Loucy (cell line): ENCODE data around the gene GDPD3.
"Not testable (repeated sequence)": the region's sequence is repeated elsewhere in the genome, so short reads cannot be mapped to it uniquely, and the experiment has no call there.

ENCODE experiments used
- H2AFZ ChIP-seq: fragments of 200-600 bp; sonication (generic); 2 replicates; pipeline ENCODE4 v1.6.0; 2016; ENCODE audit warnings: antibody characterized with exemption, mild to moderate bottlenecking, low read length, moderate library complexity
- H3F3A ChIP-seq: fragments of 200-600 bp; 2 replicates; pipeline ENCODE4 v1.6.0; 2016; ENCODE audit warnings: antibody characterized with exemption, low read depth, mild to moderate bottlenecking
- H3K27me3 ChIP-seq: fragments of 200-600 bp; sonication (generic); 2 replicates; pipeline ENCODE4 v1.6.1; 2014; ENCODE audit warnings: low read length, mild to moderate bottlenecking; ENCODE audit not compliant: insufficient read depth, poor library complexity, severe bottlenecking
- H3K36me3 ChIP-seq: fragments of 200-600 bp; sonication (generic); 2 replicates; pipeline ENCODE4 v1.6.1; 2016; ENCODE audit warnings: low read length; ENCODE audit not compliant: insufficient read depth
- H3K4me1 ChIP-seq: fragments of 200-600 bp; sonication (generic); 2 replicates; pipeline ENCODE4 v1.5.1; 2014; ENCODE audit warnings: low read length, mild to moderate bottlenecking; ENCODE audit not compliant: insufficient read depth, poor library complexity, severe bottlenecking
- H3K4me2 ChIP-seq: fragments of 200-600 bp; sonication (generic); 2 replicates; pipeline ENCODE4 v1.6.0; 2014; ENCODE audit warnings: antibody characterized with exemption, low read length, low read depth, mild to moderate bottlenecking; ENCODE audit not compliant: poor library complexity, severe bottlenecking
- H3K4me3 ChIP-seq: fragments of 200-600 bp; sonication (generic); 2 replicates; pipeline ENCODE4 v1.5.1; 2014; ENCODE audit warnings: low read length, mild to moderate bottlenecking, mixed read lengths; ENCODE audit not compliant: poor library complexity, severe bottlenecking
- H3K79me2 ChIP-seq: fragments of 200-600 bp; sonication (generic); 2 replicates; pipeline ENCODE4 v1.6.1; 2014; ENCODE audit warnings: low read length; ENCODE audit not compliant: insufficient read depth
- H3K9ac ChIP-seq: fragments of 200-600 bp; sonication (generic); 2 replicates; pipeline ENCODE4 v1.6.0; 2014; ENCODE audit warnings: mild to moderate bottlenecking, low read depth, low read length, moderate library complexity; ENCODE audit not compliant: poor library complexity, severe bottlenecking
- H3K9me2 ChIP-seq: fragments of 200-600 bp; sonication (generic); replicated peaks from 2 replicates; pipeline ENCODE4 v1.6.1; 2016; ENCODE audit warnings: low read depth, low read length, mixed read lengths
- H3K9me3 ChIP-seq: fragments of 200-600 bp; sonication (generic); 2 replicates; pipeline ENCODE4 v1.6.1; 2014; ENCODE audit warnings: mild to moderate bottlenecking, antibody characterized with exemption, low read length, low read depth; ENCODE audit not compliant: insufficient read depth
- H4K20me1 ChIP-seq: fragments of 200-600 bp; sonication (generic); 2 replicates; pipeline ENCODE4 v1.6.0; 2014; ENCODE audit warnings: antibody characterized with exemption, low read length, mild to moderate bottlenecking; ENCODE audit not compliant: insufficient read depth, poor library complexity, severe bottlenecking
- CTCF ChIP-seq: fragments of 200-600 bp; sonication (generic); conservative IDR thresholded peaks from 2 replicates; pipeline ENCODE4 v1.5.1; 2014; ENCODE audit warnings: mild to moderate bottlenecking, antibody characterized with exemption, low read length
- EZH2phosphoT487 ChIP-seq: fragments of 200-600 bp; IDR thresholded peaks from 2 replicates; pipeline ENCODE4 v1.6.1; 2018; ENCODE audit warnings: antibody characterized with exemption, mild to moderate bottlenecking, moderate library complexity, borderline replicate concordance

GDPD3 gene

GRCh38 chr16:30117768-30118167, 4.4 kb upstream of the GDPD3 start:
- no peak overlapping the region for H3K9ac ChIP-seq
- no peaks in the 10 kb centered on the region for H4K20me1 ChIP-seq
- no peak for TF ChIP-seq EZH2phosphoT487
- TF ChIP-seq CTCF, result no peak
- no peaks in the 10 kb centered on the region for H3F3A ChIP-seq
- peaks cover 19% of the 10 kb centered on the region for H3K4me1 ChIP-seq
- H3K9me3 ChIP-seq, result no peaks in the 10 kb centered on the region
- no peak overlapping the region for H2AFZ ChIP-seq
- H3K4me2 ChIP-seq, result no peak overlapping the region
- no peaks in the 10 kb centered on the region for H3K9me2 ChIP-seq
- H3K4me3 ChIP-seq, result no peak overlapping the region
- H3K27me3 ChIP-seq, result no peaks in the 10 kb centered on the region
- peaks cover 12% of the 10 kb centered on the region for H3K79me2 ChIP-seq
- no peaks in the 10 kb centered on the region for H3K36me3 ChIP-seq

- TF ChIP-seq EZH2phosphoT487, result no peak
- TF ChIP-seq CTCF, result no peak
- Histone ChIP-seq H2AFZ (no peak overlapping the region), H3K9ac (no peak overlapping the region), H3K4me3 (no peak overlapping the region), H3K79me2 (no peaks in the 10 kb centered on the region), H3K9me2 (no peaks in the 10 kb centered on the region), H3K4me2 (no peak overlapping the region), H3K9me3 (no peaks in the 10 kb centered on the region), H3K4me1 (peaks cover 8% of the 10 kb centered on the region), H3K36me3 (no peaks in the 10 kb centered on the region), H4K20me1 (no peaks in the 10 kb centered on the region), H3F3A (no peaks in the 10 kb centered on the region), H3K27me3 (no peaks in the 10 kb centered on the region)
Observed at GRCh38 chr16:30116291-30117207, 3.2 kb upstream of the GDPD3 start.

GRCh38 chr16:30115238-30115637, 1.9 kb upstream of the GDPD3 start:
- Histone ChIP-seq H3K36me3 (no peaks in the 10 kb centered on the region), H2AFZ (no peak overlapping the region), H3K4me3 (no peak overlapping the region), H3K4me1 (no peaks in the 10 kb centered on the region), H3K9ac (no peak overlapping the region), H3K4me2 (no peak overlapping the region), H3K27me3 (no peaks in the 10 kb centered on the region), H3F3A (no peaks in the 10 kb centered on the region), H3K9me2 (no peaks in the 10 kb centered on the region), H3K79me2 (no peaks in the 10 kb centered on the region), H3K9me3 (no peaks in the 10 kb centered on the region), H4K20me1 (no peaks in the 10 kb centered on the region)
- TF ChIP-seq EZH2phosphoT487 (no peak), CTCF (no peak)

GRCh38 chr16:30114833-30115232, 1.5 kb upstream of the GDPD3 start:
- H3K4me1 ChIP-seq, H3K4me2 ChIP-seq, H3K36me3 ChIP-seq: not testable (repeated sequence)

More at GRCh38 chr16:30114833-30115232, 1.5 kb upstream of the GDPD3 start:
- H3K79me2 ChIP-seq, H3K9ac ChIP-seq, H3K9me3 ChIP-seq, H3K27me3 ChIP-seq, H3F3A ChIP-seq, H3K9me2 ChIP-seq, H4K20me1 ChIP-seq, H2AFZ ChIP-seq, H3K4me3 ChIP-seq: not testable (repeated sequence)
